GM19240 (cell line): ENCODE measurements around the gene RPS24.
"Not testable (repeated sequence)": the region's sequence is repeated elsewhere in the genome, so short reads cannot be mapped to it uniquely, and the experiment has no call there.

Source experiments
- DNase-seq: peaks from one replicate; pipeline ENCODE4 v3.0.0; 2011; ENCODE audit warnings: low spot score; ENCODE audit not compliant: insufficient read length

RPS24 gene

GRCh38 chr10:78049851-78050250, 16.2 kb downstream of the RPS24 start:
- no peak for DNase-seq

- DNase-seq = no peak
Measured at GRCh38 chr10:78053211-78053868, 19.7 kb downstream of the RPS24 start.

- no peak for DNase-seq
Measured at GRCh38 chr10:78058562-78058961, 24.9 kb downstream of the RPS24 start.

- DNase-seq = no peak
Measured at GRCh38 chr10:78059906-78060702, 26.4 kb downstream of the RPS24 start.

- no peak for DNase-seq
Measured at GRCh38 chr10:78062296-78062695, 28.6 kb downstream of the RPS24 start.

GRCh38 chr10:78063236-78063635, 29.6 kb downstream of the RPS24 start:
- DNase-seq = no peak

GRCh38 chr10:78064919-78065318, 31.3 kb downstream of the RPS24 start:
- not testable (repeated sequence) for DNase-seq

- no peak for DNase-seq
Measured at GRCh38 chr10:78065611-78066010, 31.9 kb downstream of the RPS24 start.

GRCh38 chr10:78066012-78066411, 32.3 kb downstream of the RPS24 start:
- DNase-seq = no peak

- no peak for DNase-seq
Measured at GRCh38 chr10:78066728-78067430, 33.2 kb downstream of the RPS24 start.

GRCh38 chr10:78069151-78069550, 35.5 kb downstream of the RPS24 start:
- no peak for DNase-seq

GRCh38 chr10:78070064-78070463, 36.4 kb downstream of the RPS24 start:
- DNase-seq = not testable (repeated sequence)

- no peak for DNase-seq
Measured at GRCh38 chr10:78070726-78071125, 37.1 kb downstream of the RPS24 start.

- DNase-seq = no peak
Measured at GRCh38 chr10:78071140-78071856, 37.6 kb downstream of the RPS24 start.

GRCh38 chr10:78071857-78072179, 38.2 kb downstream of the RPS24 start:
- no peak for DNase-seq

GRCh38 chr10:78072504-78072903, 38.8 kb downstream of the RPS24 start:
- no peak for DNase-seq

GRCh38 chr10:78075806-78076205, 42.1 kb downstream of the RPS24 start:
- not testable (repeated sequence) for DNase-seq

- DNase-seq = no peak
Measured at GRCh38 chr10:78078539-78079330, 45.1 kb downstream of the RPS24 start.

GRCh38 chr10:78079411-78079810, 45.7 kb downstream of the RPS24 start:
- DNase-seq = no peak

- DNase-seq = no peak
Measured at GRCh38 chr10:78081292-78081691, 47.6 kb downstream of the RPS24 start.

- no peak for DNase-seq
Measured at GRCh38 chr10:78082636-78083035, 49.0 kb downstream of the RPS24 start.
